OCI-LY7 (cell line): ENCODE data around the gene CDKAL1. TPM values are rescaled to one million over a fixed set of nuclear protein-coding genes. Genes with fewer than 3 reads are reported as not detected.

ENCODE experiments used
- BruUV-seq: library from RNA; stranded (reverse); fragments of 400-500 nt; replicated peaks from 2 replicates; lab custom pipeline; 2021; lab: Mats Ljungman, UMichigan
- CTCF ChIA-PET: fragments of 300-600 bp; sonication (Branson Sonifier 250); formaldehyde crosslinking; loops from one replicate; lab custom pipeline; 2022; ENCODE audit warnings: antibody characterized with exemption; ENCODE audit not compliant: unreplicated experiment; lab: Charles Lee
- POLR2A ChIA-PET: fragments of 300-600 bp; sonication (Branson Sonifier 250); formaldehyde crosslinking; loops from one replicate; lab custom pipeline; 2022; ENCODE audit warnings: antibody characterized with exemption; lab: Charles Lee
- DNase-seq: peaks from one replicate; pipeline ENCODE4 v3.0.0-alpha.2; 2015; ENCODE audit warnings: low spot score
- H2AFZ ChIP-seq: fragments of 200-600 bp; sonication (generic), shearing (Covaris generic); 2 replicates; pipeline ENCODE4 v1.6.1; 2014; ENCODE audit warnings: mild to moderate bottlenecking, antibody characterized with exemption, low read length, moderate library complexity
- H3K27ac ChIP-seq: fragments of 200-600 bp; sonication (generic); 2 replicates; pipeline ENCODE4 v1.5.1; 2014; ENCODE audit warnings: mixed run types, low read depth, mild to moderate bottlenecking, moderate library complexity, low read length, inconsistent platforms; ENCODE audit not compliant: poor library complexity, severe bottlenecking
- H3K36me3 ChIP-seq: fragments of 200-600 bp; sonication (generic); 2 replicates; pipeline ENCODE4 v1.6.1; 2014; ENCODE audit warnings: mild to moderate bottlenecking, antibody characterized with exemption, low read length, moderate library complexity, mixed read lengths; ENCODE audit not compliant: insufficient read depth
- H3K4me1 ChIP-seq: fragments of 200-600 bp; sonication (generic); 2 replicates; pipeline ENCODE4 v1.5.1; 2014; ENCODE audit warnings: mild to moderate bottlenecking, low read length; ENCODE audit not compliant: insufficient read depth, poor library complexity, severe bottlenecking
- H3K4me2 ChIP-seq: fragments of 200-600 bp; sonication (generic); 2 replicates; pipeline ENCODE4 v1.6.1; 2014; ENCODE audit warnings: mild to moderate bottlenecking, low read length
- H3K4me3 ChIP-seq: fragments of 200-600 bp; sonication (generic); 2 replicates; pipeline ENCODE4 v1.5.1; 2014; ENCODE audit warnings: mild to moderate bottlenecking, low read depth, low read length; ENCODE audit not compliant: poor library complexity, severe bottlenecking
- H3K79me2 ChIP-seq: fragments of 200-600 bp; sonication (generic); 2 replicates; pipeline ENCODE4 v1.6.1; 2016; ENCODE audit warnings: low read depth, mild to moderate bottlenecking, low read length, moderate library complexity, mixed read lengths; ENCODE audit not compliant: insufficient read depth
- H3K9me2 ChIP-seq: fragments of 200-600 bp; sonication (generic); 2 replicates; pipeline ENCODE4 v1.6.1; 2016; ENCODE audit warnings: mild to moderate bottlenecking, low read length, mixed read lengths; ENCODE audit not compliant: insufficient read depth
- H3K9me3 ChIP-seq: fragments of 200-600 bp; sonication (generic); 2 replicates; pipeline ENCODE4 v1.6.1; 2014; ENCODE audit warnings: mild to moderate bottlenecking, mixed run types, low read length, mixed read lengths
- H4K20me1 ChIP-seq: fragments of 200-600 bp; sonication (generic); 2 replicates; pipeline ENCODE4 v1.6.1; 2014; ENCODE audit warnings: mild to moderate bottlenecking, antibody characterized with exemption, low read length, moderate library complexity, mixed read lengths; ENCODE audit not compliant: insufficient read depth
- EZH2phosphoT487 ChIP-seq: fragments of 200-600 bp; sonication (generic); IDR thresholded peaks from 2 replicates; pipeline ENCODE4 v1.6.1; 2018; ENCODE audit warnings: low read depth, borderline replicate concordance, mild to moderate bottlenecking, mixed run types, antibody characterized with exemption, low read length, moderate library complexity, mixed read lengths
- intact Hi-C: fragments of 100-400 bp; cut with micrococcal nuclease; formaldehyde crosslinking; loops from one replicate; pipeline ENCODE4 v1.10.0; 2022; ENCODE audit not compliant: unreplicated experiment
- total RNA-seq, 2 experiments: library from RNA; depleted of rRNA in 1 of 2; stranded (reverse); fragments of >200 nt in 1 of 2; shearing (Covaris generic) in 1 of 2; gene quantifications; 2 replicates each; pipeline ENCODE4 v1.2.3, GENCODE V29; 2014 to 2022
- TF ChIP-seq, protein P1 (sequence below): fragments of 200-600 bp; sonication (generic); conservative IDR thresholded peaks from 2 replicates; pipeline ENCODE4 v1.5.1; 2014; ENCODE audit warnings: mild to moderate bottlenecking, antibody characterized with exemption, low read length, moderate library complexity, mixed read lengths

CDKAL1 gene
- total RNA-seq, 2 experiments from 2014 or later = 19.9 to 21.1 TPM

DNA sequence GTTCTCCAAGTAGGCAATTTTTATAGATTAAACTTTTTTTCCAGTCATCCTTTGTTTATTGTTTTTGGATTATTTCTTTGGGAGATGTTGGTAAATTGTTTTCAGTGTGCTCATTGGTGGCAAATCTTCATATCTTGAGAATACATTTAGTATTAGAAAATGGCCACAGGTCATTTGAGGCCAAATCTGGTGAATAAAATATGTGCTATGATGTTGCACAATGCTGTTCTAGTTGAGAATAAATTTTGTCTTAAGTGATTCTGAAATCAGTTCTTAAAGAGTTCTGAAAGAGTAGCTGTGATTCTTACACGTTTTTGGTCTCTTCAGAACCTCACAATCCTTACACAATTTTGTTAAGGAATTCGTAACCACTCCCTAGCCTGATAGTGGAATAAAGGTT is 20.1 kb downstream of the CDKAL1 start:
- peaks cover 47% of the 10 kb centered on the region for H3K36me3 ChIP-seq
- H3K79me2 ChIP-seq = no peaks in the 10 kb centered on the region
- BruUV-seq = no TSS peak
- no peak for DNase-seq
- TF ChIP-seq, protein P1, sequence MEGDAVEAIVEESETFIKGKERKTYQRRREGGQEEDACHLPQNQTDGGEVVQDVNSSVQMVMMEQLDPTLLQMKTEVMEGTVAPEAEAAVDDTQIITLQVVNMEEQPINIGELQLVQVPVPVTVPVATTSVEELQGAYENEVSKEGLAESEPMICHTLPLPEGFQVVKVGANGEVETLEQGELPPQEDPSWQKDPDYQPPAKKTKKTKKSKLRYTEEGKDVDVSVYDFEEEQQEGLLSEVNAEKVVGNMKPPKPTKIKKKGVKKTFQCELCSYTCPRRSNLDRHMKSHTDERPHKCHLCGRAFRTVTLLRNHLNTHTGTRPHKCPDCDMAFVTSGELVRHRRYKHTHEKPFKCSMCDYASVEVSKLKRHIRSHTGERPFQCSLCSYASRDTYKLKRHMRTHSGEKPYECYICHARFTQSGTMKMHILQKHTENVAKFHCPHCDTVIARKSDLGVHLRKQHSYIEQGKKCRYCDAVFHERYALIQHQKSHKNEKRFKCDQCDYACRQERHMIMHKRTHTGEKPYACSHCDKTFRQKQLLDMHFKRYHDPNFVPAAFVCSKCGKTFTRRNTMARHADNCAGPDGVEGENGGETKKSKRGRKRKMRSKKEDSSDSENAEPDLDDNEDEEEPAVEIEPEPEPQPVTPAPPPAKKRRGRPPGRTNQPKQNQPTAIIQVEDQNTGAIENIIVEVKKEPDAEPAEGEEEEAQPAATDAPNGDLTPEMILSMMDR = no peak
- TF ChIP-seq EZH2phosphoT487 = no peak
- H3K4me2 ChIP-seq = no peak overlapping the region
- H3K9me2 ChIP-seq = no peaks in the 10 kb centered on the region
- POLR2A ChIA-PET = interaction anchor here (1.2 kb wide), 2 partner anchors 9 to 16 kb away, joined by 3 to 4 read pairs; no protein-coding TSS in a partner anchor
- H3K9me3 ChIP-seq = no peaks in the 10 kb centered on the region
- intact Hi-C loops = no loop called here
- no peak overlapping the region for H3K4me3 ChIP-seq
- H3K27ac ChIP-seq = no peak overlapping the region
- H3K4me1 ChIP-seq = no peaks in the 10 kb centered on the region
- CTCF ChIA-PET = no interaction called here
- H2AFZ ChIP-seq = no peak overlapping the region
- H4K20me1 ChIP-seq = no peaks in the 10 kb centered on the region

DNA sequence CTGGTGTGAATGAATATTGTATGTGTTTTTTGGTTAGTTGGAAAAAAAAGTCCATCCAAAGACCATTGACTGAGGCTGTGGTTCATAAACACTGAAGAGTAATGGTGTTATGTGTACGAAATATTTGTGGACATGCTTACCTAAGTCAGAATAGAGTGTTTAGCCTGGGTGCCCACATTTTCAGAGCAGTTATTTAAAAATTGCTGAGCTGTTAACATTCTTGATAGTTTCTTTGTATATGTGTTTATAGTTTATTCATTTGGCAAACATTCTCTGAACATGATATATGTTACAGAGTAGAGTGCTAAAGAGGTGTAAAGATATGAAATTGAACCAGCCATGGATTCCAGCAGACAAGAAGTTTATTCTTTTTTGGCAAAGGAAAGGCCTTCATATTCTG is 20.6 kb downstream of the CDKAL1 start:
- no peak overlapping the region for H2AFZ ChIP-seq
- CTCF ChIA-PET = no interaction called here
- no peaks in the 10 kb centered on the region for H3K9me2 ChIP-seq
- no peaks in the 10 kb centered on the region for H3K9me3 ChIP-seq
- no peaks in the 10 kb centered on the region for H3K79me2 ChIP-seq
- no peak for DNase-seq
- H3K27ac ChIP-seq = no peak overlapping the region
- no peaks in the 10 kb centered on the region for H3K4me1 ChIP-seq
- no peaks in the 10 kb centered on the region for H4K20me1 ChIP-seq
- H3K4me3 ChIP-seq = no peak overlapping the region
- no TSS peak for BruUV-seq
- POLR2A ChIA-PET = interaction anchor here (0.8 to 1.2 kb wide), 3 partner anchors 9 to 16 kb away, joined by 3 to 6 read pairs (median 4); no protein-coding TSS in a partner anchor
- H3K36me3 ChIP-seq = peaks cover 47% of the 10 kb centered on the region
- intact Hi-C loops = no loop called here
- TF ChIP-seq EZH2phosphoT487 = no peak
- TF ChIP-seq, protein P1 = no peak
- no peak overlapping the region for H3K4me2 ChIP-seq

DNA sequence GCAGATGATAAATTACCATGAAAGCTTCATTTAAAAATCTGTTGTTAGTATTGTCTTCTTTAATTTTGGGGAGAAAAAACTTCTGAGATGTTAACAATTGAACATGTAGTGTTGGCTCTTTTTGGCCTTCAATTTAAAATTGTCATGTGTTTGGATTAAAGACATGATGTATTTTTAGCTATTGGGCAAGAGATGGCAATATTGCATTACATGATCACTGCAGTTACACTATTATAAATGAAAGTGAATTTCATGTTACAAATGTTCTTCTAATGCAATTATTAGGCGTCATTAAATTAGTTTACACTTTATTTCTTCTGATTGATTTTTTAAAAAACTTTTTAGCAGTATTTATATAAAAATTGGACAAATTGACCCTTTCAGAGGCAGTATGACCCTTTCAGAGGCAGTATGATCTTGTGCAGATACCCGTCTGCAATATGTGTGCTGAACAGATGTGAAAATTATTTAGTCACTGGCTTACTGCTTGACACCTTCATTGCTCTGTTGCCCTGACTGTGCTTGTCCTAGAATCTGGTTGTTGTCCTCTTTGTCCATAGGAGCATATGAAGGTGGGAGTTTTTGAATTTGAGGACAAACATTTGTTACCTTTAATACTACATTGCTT is 25.8 kb downstream of the CDKAL1 start:
- peaks cover 11% of the 10 kb centered on the region; the same call in 1 of the 2 replicates for H3K79me2 ChIP-seq
- H3K4me1 ChIP-seq = peaks cover 12% of the 10 kb centered on the region
- H3K9me3 ChIP-seq = no peaks in the 10 kb centered on the region
- no peak for TF ChIP-seq EZH2phosphoT487
- TF ChIP-seq, protein P1 = no peak
- DNase-seq = no peak
- CTCF ChIA-PET = no interaction called here
- BruUV-seq = no TSS peak
- POLR2A ChIA-PET = interaction anchor here (1.1 kb wide), 1 partner anchor 12 kb away, joined by 3 read pairs; no protein-coding TSS in a partner anchor
- intact Hi-C loops = loop anchor here (10.0 kb wide), 1 partner anchor 1375 kb away; no protein-coding TSS in a partner anchor
- H3K27ac ChIP-seq = no peak overlapping the region
- no peak overlapping the region for H3K4me3 ChIP-seq
- no peak overlapping the region for H3K4me2 ChIP-seq
- peaks cover 5% of the 10 kb centered on the region; the same call in 1 of the 2 replicates for H4K20me1 ChIP-seq
- H3K9me2 ChIP-seq = no peaks in the 10 kb centered on the region
- H3K36me3 ChIP-seq = 0 out of 2 replicates have a peak, but pooled peaks cover 7% of the 10 kb centered on the region
- no peak overlapping the region for H2AFZ ChIP-seq
